Left kidney (tissue), 2 donors: Measurements from ENCODE around the gene TNFRSF11A. TPM values are rescaled to one million over a fixed set of nuclear protein-coding genes. Genes with fewer than 3 reads are reported as not detected.

Source experiments
- DNase-seq: peaks from one replicate; pipeline ENCODE4 v3.0.0-alpha.2; 2013
- polyA plus RNA-seq: library from polyadenylated mRNA; unstranded; fragments of 120-200 nt; gene quantifications from one replicate; pipeline ENCODE4 v1.2.1, GENCODE V29; 2013; ENCODE audit not compliant: insufficient read length

TNFRSF11A gene
- polyA plus RNA-seq, 1 donor = 2.8 TPM

GRCh38 chr18:62325806-62326645 lies 916 bp downstream of the TNFRSF11A start:
- DNase-seq = no peak

GRCh38 chr18:62326646-62327348 lies 1.7 kb downstream of the TNFRSF11A start:
- no peak for DNase-seq

GRCh38 chr18:62327977-62328376 lies 2.9 kb downstream of the TNFRSF11A start:
- DNase-seq = no peak

- DNase-seq = no peak
Observed at GRCh38 chr18:62328586-62329525, 3.7 kb downstream of the TNFRSF11A start.

GRCh38 chr18:62329691-62330454 lies 4.8 kb downstream of the TNFRSF11A start:
- no peak for DNase-seq

- DNase-seq = no peak
Observed at GRCh38 chr18:62330650-62331049, 5.5 kb downstream of the TNFRSF11A start.

- DNase-seq = no peak
Observed at GRCh38 chr18:62331581-62332356, 6.7 kb downstream of the TNFRSF11A start.

GRCh38 chr18:62332431-62332830 lies 7.3 kb downstream of the TNFRSF11A start:
- no peak for DNase-seq

GRCh38 chr18:62332964-62333695 lies 8.0 kb downstream of the TNFRSF11A start:
- no peak for DNase-seq

GRCh38 chr18:62334120-62334519 lies 9.0 kb downstream of the TNFRSF11A start:
- no peak for DNase-seq

- DNase-seq = no peak
Observed at GRCh38 chr18:62335494-62335893, 10.4 kb downstream of the TNFRSF11A start.

GRCh38 chr18:62336618-62337017 lies 11.5 kb downstream of the TNFRSF11A start:
- DNase-seq = no peak

- DNase-seq = no peak
Observed at GRCh38 chr18:62337336-62337735, 12.2 kb downstream of the TNFRSF11A start.

GRCh38 chr18:62338446-62339105 lies 13.5 kb downstream of the TNFRSF11A start:
- DNase-seq = no peak

- no peak for DNase-seq
Observed at GRCh38 chr18:62339106-62339988, 14.2 kb downstream of the TNFRSF11A start.

GRCh38 chr18:62340996-62341395 lies 15.9 kb downstream of the TNFRSF11A start:
- no peak for DNase-seq

- DNase-seq = no peak
Observed at GRCh38 chr18:62341473-62341872, 16.4 kb downstream of the TNFRSF11A start.

- DNase-seq = no peak
Observed at GRCh38 chr18:62342884-62343283, 17.8 kb downstream of the TNFRSF11A start.
